Upper lobe of left lung (tissue), 6 donors: ENCODE data around the gene SULF2. TPM values are rescaled to one million over a fixed set of nuclear protein-coding genes. Genes with fewer than 3 reads are reported as not detected.

ENCODE experiments used
- ATAC-seq, 2 donors: fragments of 200-7000 bp; cut with Tn5 transposase; one replicate each; pipeline ENCODE4 v1.9.1; 2022; ENCODE audit warnings: mild to moderate bottlenecking in 2 of 2, moderate library complexity in 2 of 2; ENCODE audit not compliant: low FRiP score in 2 of 2
- DNase-seq, 2 donors: peaks; one replicate each; pipeline ENCODE4 v3.0.0-alpha.2; 2019 to 2020
- H3K27ac ChIP-seq, 4 donors: fragments of 200-600 bp; sonication (generic); one replicate each; pipeline ENCODE4 v1.5.1; 2016 to 2019
- H3K27me3 ChIP-seq, 4 donors: fragments of 200-600 bp; sonication (generic); one replicate each; pipeline ENCODE4 v1.5.1; 2017 to 2019
- H3K36me3 ChIP-seq, 4 donors: fragments of 200-600 bp; sonication (generic); one replicate each; pipeline ENCODE4 v1.5.1; 2016 to 2019
- H3K4me1 ChIP-seq, 4 donors: fragments of 200-600 bp; sonication (generic); one replicate each; pipeline ENCODE4 v1.5.1; 2018 to 2019
- H3K4me3 ChIP-seq, 4 donors: fragments of 200-600 bp; sonication (generic); one replicate each; pipeline ENCODE4 v1.5.1; 2017 to 2019; ENCODE audit warnings: mild to moderate bottlenecking in 2 of 4, moderate library complexity in 1 of 4
- H3K9me3 ChIP-seq, 4 donors: fragments of 200-600 bp; sonication (generic); one replicate each; pipeline ENCODE4 v1.5.1; 2018 to 2019
- CTCF ChIP-seq, 6 experiments: fragments of 450-650 bp in 4 of 6; fragments of 200-600 bp in 2 of 6; sonication (generic) in 2 of 6; IDR thresholded peaks; one replicate each; pipeline ENCODE4 v1.5.1; 2016 to 2019; ENCODE audit warnings: antibody characterized with exemption in 6 of 6
- EP300 ChIP-seq, 4 donors: sonication (generic); formaldehyde crosslinking; IDR thresholded peaks; one replicate each; pipeline ENCODE4 v1.5.1; 2017; ENCODE audit warnings: antibody characterized with exemption in 4 of 4, control low read depth in 2 of 4
- POLR2A ChIP-seq, 4 donors: fragments of 450-650 bp; IDR thresholded peaks; one replicate each; pipeline ENCODE4 v1.5.1; 2016 to 2017; ENCODE audit warnings: antibody characterized with exemption in 4 of 4, mild to moderate bottlenecking in 2 of 4
- POLR2AphosphoS5 ChIP-seq, 2 donors: sonication (generic); formaldehyde crosslinking; IDR thresholded peaks; one replicate each; pipeline ENCODE4 v1.5.1; 2017; ENCODE audit warnings: antibody characterized with exemption in 2 of 2
- WGBS, 2 donors: methylation state at CpG; one replicate each; pipeline ENCODE4 v1.1.5; 2017 to 2018; 5-methylcytosine and 5-hydroxymethylcytosine counted together
- total RNA-seq, 6 donors: library from RNA; depleted of rRNA in 4 of 6; stranded (reverse); fragments of >200 nt in 4 of 6; gene quantifications; one replicate each; pipeline versions ENCODE4 v1.1.0 to v1.2.1, GENCODE V29; 2016 to 2021
- donor health status: DM: no; HTN: no; CAD: no; lungs with moderate emphysema.
- donor health status: DM: no; HTN: yes; CAD: no; lungs with severe emphysema.

The SULF2 gene
- total RNA-seq, 6 donors from 2014 or later: 15.0 to 63.8 (median 21.7) TPM

- Histone ChIP-seq H3K27ac (no peak overlapping the region), H3K4me3 (no peak overlapping the region), H3K4me1 (no peaks in the 10 kb centered on the region), H3K36me3 (peaks cover 12 to 82% (median 18%) of the 10 kb centered on the region in 4 donors), H3K9me3 (no peaks in the 10 kb centered on the region), H3K27me3 (no peaks in the 10 kb centered on the region)
- WGBS, 2 donors: 92% methylated on average over 2 of the region's 2 CpGs
- TF ChIP-seq CTCF (IDR thresholded peaks at IDR 0.05) (no peak), POLR2AphosphoS5 (IDR thresholded peaks at IDR 0.05) (no peak), POLR2A (IDR thresholded peaks at IDR 0.05) (no peak)
- ATAC-seq: no peak
- DNase-seq: no peak
These were observed 155.4 kb downstream of the SULF2 start for GRCh38 chr20:47629907-47630306.

GRCh38 chr20:47627540-47627939 is 157.7 kb downstream of the SULF2 start:
- no peaks in the 10 kb centered on the region for H3K4me1 ChIP-seq
- H3K4me3 ChIP-seq: no peak overlapping the region
- H3K36me3 ChIP-seq: peaks cover 12 to 86% (median 21%) of the 10 kb centered on the region in 4 donors
- H3K9me3 ChIP-seq: no peaks in the 10 kb centered on the region
- TF ChIP-seq EP300 (IDR thresholded peaks at IDR 0.05) (no peak), CTCF (IDR thresholded peaks at IDR 0.05) (no peak), POLR2AphosphoS5 (IDR thresholded peaks at IDR 0.05) (no peak), POLR2A (IDR thresholded peaks at IDR 0.05) (no peak)
- 94% methylated on average over 4 of the region's 4 CpGs for WGBS, 2 donors
- no peak overlapping the region for H3K27ac ChIP-seq
- H3K27me3 ChIP-seq: no peaks in the 10 kb centered on the region
- DNase-seq (no peak), ATAC-seq (no peak)

GRCh38 chr20:47623206-47623605 is 162.1 kb downstream of the SULF2 start:
- no peak overlapping the region for H3K27ac ChIP-seq
- WGBS, 2 donors: 69 to 73% methylated on average over 2 of the region's 2 CpGs
- H3K4me1 ChIP-seq: peaks cover 0 to 8% (median 0%) of the 10 kb centered on the region in 4 donors
- no peaks in the 10 kb centered on the region for H3K27me3 ChIP-seq
- H3K4me3 ChIP-seq: no peak overlapping the region
- DNase-seq (no peak), ATAC-seq (no peak)
- no peaks in the 10 kb centered on the region for H3K9me3 ChIP-seq
- no peak for TF ChIP-seq POLR2A (IDR thresholded peaks at IDR 0.05)
- no peak for TF ChIP-seq POLR2AphosphoS5 (IDR thresholded peaks at IDR 0.05)
- no peak for TF ChIP-seq CTCF (IDR thresholded peaks at IDR 0.05)
- H3K36me3 ChIP-seq: peaks cover 2 to 58% (median 16%) of the 10 kb centered on the region in 4 donors

- no peaks in the 10 kb centered on the region for H3K27me3 ChIP-seq
- no peaks in the 10 kb centered on the region for H3K9me3 ChIP-seq
- H3K27ac ChIP-seq: no peak overlapping the region
- ATAC-seq: no peak
- no peak for DNase-seq
- WGBS, 2 donors: 93% methylated on average over 9 of the region's 9 CpGs
- TF ChIP-seq EP300 (IDR thresholded peaks at IDR 0.05): no peak
- no peak for TF ChIP-seq POLR2AphosphoS5 (IDR thresholded peaks at IDR 0.05)
- TF ChIP-seq POLR2A (IDR thresholded peaks at IDR 0.05): no peak
- TF ChIP-seq CTCF (IDR thresholded peaks at IDR 0.05): no peak
- peaks cover 0 to 48% (median 12%) of the 10 kb centered on the region in 4 donors for H3K36me3 ChIP-seq
- no peak overlapping the region for H3K4me3 ChIP-seq
- H3K4me1 ChIP-seq: peaks cover 0 to 8% (median 0%) of the 10 kb centered on the region in 4 donors
These were observed 163.1 kb downstream of the SULF2 start for GRCh38 chr20:47622118-47622665.
